CD14-positive monocyte (primary cell): ENCODE data around the gene TPRKB. TPM values are rescaled to one million over a fixed set of nuclear protein-coding genes. Genes with fewer than 3 reads are reported as not detected.
A peak's percentile ranks its signal among the peaks of the same experiment; 100 is the strongest.

Experiments
- DNase-seq, 3 donors: peaks; one replicate each; pipeline ENCODE4 v3.0.0-alpha.2; 2011 to 2022
- H2AFZ ChIP-seq: 2 replicates; pipeline ENCODE4 v1.6.0; 2012; ENCODE audit warnings: mild to moderate bottlenecking, low read depth, low read length, inconsistent platforms; ENCODE audit not compliant: insufficient read depth, poor library complexity, severe bottlenecking
- H3K27ac ChIP-seq, 2 donors: 1 replicate in 1 of 2; 2 replicates in 1 of 2; pipeline ENCODE4 v1.5.1; 2012 to 2013; ENCODE audit warnings: low read length in 2 of 2, control low read depth in 1 of 2, inconsistent platforms in 1 of 2, low read depth in 1 of 2, mild to moderate bottlenecking in 1 of 2
- H3K27me3 ChIP-seq, 2 donors: one replicate each; pipeline versions ENCODE4 v1.6.0 to v1.6.1; 2011 to 2013; ENCODE audit warnings: low read length in 2 of 2; ENCODE audit not compliant: control insufficient read depth in 2 of 2, insufficient read depth in 2 of 2
- H3K36me3 ChIP-seq, 2 donors: replicated peaks in 1 of 2; 1 replicate in 1 of 2; 2 replicates in 1 of 2; pipeline versions ENCODE4 v1.5.1 to v1.6.1; 2012 to 2013; ENCODE audit warnings: low read length in 2 of 2, control low read depth in 1 of 2, inconsistent platforms in 1 of 2, mild to moderate bottlenecking in 1 of 2; ENCODE audit not compliant: insufficient read depth in 2 of 2, control insufficient read depth in 1 of 2
- H3K4me1 ChIP-seq, 2 donors: 1 replicate in 1 of 2; 2 replicates in 1 of 2; pipeline versions ENCODE4 v1.5.1 to v1.6.1; 2012 to 2013; ENCODE audit warnings: low read length in 2 of 2, control low read depth in 1 of 2, inconsistent platforms in 1 of 2, mild to moderate bottlenecking in 1 of 2, moderate library complexity in 1 of 2; ENCODE audit not compliant: insufficient read depth in 2 of 2, control insufficient read depth in 1 of 2
- H3K4me2 ChIP-seq: replicated peaks from 2 replicates; pipeline ENCODE3; 2012; ENCODE audit warnings: low read length, moderate library complexity, mild to moderate bottlenecking; ENCODE audit not compliant: poor library complexity, severe bottlenecking; ENCODE audit errors: extremely low read depth
- H3K4me3 ChIP-seq, 3 experiments: fragments of 200-600 bp in 1 of 3; sonication (generic) in 1 of 3; replicated peaks in 1 of 3; 1 replicate in 2 of 3; 2 replicates in 1 of 3; pipeline ENCODE4 v1.5.1; 2011 to 2013; ENCODE audit warnings: low read length in 3 of 3, mild to moderate bottlenecking in 3 of 3, control low read depth in 2 of 3, low read depth in 2 of 3, inconsistent platforms in 1 of 3, moderate library complexity in 1 of 3
- H3K79me2 ChIP-seq: 2 replicates; pipeline ENCODE4 v1.6.0; 2012; ENCODE audit warnings: mild to moderate bottlenecking, control low read depth, inconsistent platforms, low read length, moderate library complexity; ENCODE audit not compliant: insufficient read depth
- H3K9ac ChIP-seq: 2 replicates; pipeline ENCODE4 v1.6.0; 2017; ENCODE audit warnings: low read length, mild to moderate bottlenecking; ENCODE audit not compliant: insufficient read depth, poor library complexity, severe bottlenecking
- H3K9me3 ChIP-seq, 2 donors: replicated peaks in 1 of 2; 1 replicate in 1 of 2; 2 replicates in 1 of 2; pipeline versions ENCODE4 v1.5.1 to v1.6.1; 2012 to 2013; ENCODE audit warnings: low read length in 2 of 2, control low read depth in 1 of 2; ENCODE audit not compliant: control insufficient read depth in 1 of 2, insufficient read depth in 1 of 2
- H4K20me1 ChIP-seq: 2 replicates; pipeline ENCODE4 v1.6.0; 2012; ENCODE audit warnings: mild to moderate bottlenecking, low read length, control low read depth, moderate library complexity; ENCODE audit not compliant: insufficient read depth
- H3K27ac Mint-ChIP-seq, 7 donors: one replicate each; pipeline ENCODE4 v1.8.0; 2020; ENCODE audit warnings: mild to moderate bottlenecking in 7 of 7, mixed read lengths in 7 of 7, moderate library complexity in 6 of 7, inconsistent platforms in 2 of 7
- H3K27me3 Mint-ChIP-seq, 3 donors: one replicate each; pipeline ENCODE4 v1.8.0; 2021 to 2022; ENCODE audit warnings: low read depth in 3 of 3, mild to moderate bottlenecking in 3 of 3, mixed read lengths in 3 of 3, moderate library complexity in 3 of 3, inconsistent platforms in 1 of 3
- H3K36me3 Mint-ChIP-seq, 2 donors: one replicate each; pipeline ENCODE4 v1.8.0; 2020; ENCODE audit warnings: mixed read lengths in 2 of 2, inconsistent platforms in 1 of 2, mild to moderate bottlenecking in 1 of 2
- H3K4me1 Mint-ChIP-seq: one replicate; pipeline ENCODE4 v1.8.0; 2020; ENCODE audit warnings: mild to moderate bottlenecking, mixed read lengths
- H3K4me3 Mint-ChIP-seq, 2 donors: one replicate each; pipeline ENCODE4 v1.8.0; 2020; ENCODE audit warnings: mild to moderate bottlenecking in 2 of 2, mixed read lengths in 2 of 2, moderate library complexity in 1 of 2
- H3K9me3 Mint-ChIP-seq, 7 donors: one replicate each; pipeline ENCODE4 v1.8.0; 2020 to 2022; ENCODE audit warnings: mixed read lengths in 7 of 7, mild to moderate bottlenecking in 6 of 7, moderate library complexity in 6 of 7, inconsistent platforms in 2 of 7
- WGBS: methylation state at CpG from one replicate; pipeline ENCODE4 v1.1.5; 2013; ENCODE audit warnings: missing lambda C conversion rate; ENCODE audit not compliant: insufficient coverage; 5-methylcytosine and 5-hydroxymethylcytosine counted together
- intact Hi-C, 2 donors: fragments of 100-400 bp; cut with micrococcal nuclease; formaldehyde crosslinking; loops; one replicate each; pipeline versions ENCODE4 v1.15.0 to v1.15.1; 2023
- polyA plus RNA-seq, 3 donors: library from polyadenylated mRNA; depleted of rRNA in 1 of 3; unstranded in 2 of 3; stranded (reverse) in 1 of 3; fragments of 300-500 nt in 2 of 3; fragments of >200 nt in 1 of 3; fragmentation: Illumina TruSeq in 2 of 3; gene quantifications; 1 replicate in 2 of 3; 2 replicates in 1 of 3; pipeline ENCODE4 v1.2.3, GENCODE V29; 2012 to 2021
- TF ChIP-seq, protein P1 (sequence below): fragments of 200-600 bp; IDR thresholded peaks from one replicate; pipeline ENCODE4 v1.8.0; 2022; ENCODE audit warnings: antibody characterized with exemption, mild to moderate bottlenecking

TPRKB gene
- polyA plus RNA-seq, 3 donors = 26.9 to 69.1 (median 65.8) TPM

DNA sequence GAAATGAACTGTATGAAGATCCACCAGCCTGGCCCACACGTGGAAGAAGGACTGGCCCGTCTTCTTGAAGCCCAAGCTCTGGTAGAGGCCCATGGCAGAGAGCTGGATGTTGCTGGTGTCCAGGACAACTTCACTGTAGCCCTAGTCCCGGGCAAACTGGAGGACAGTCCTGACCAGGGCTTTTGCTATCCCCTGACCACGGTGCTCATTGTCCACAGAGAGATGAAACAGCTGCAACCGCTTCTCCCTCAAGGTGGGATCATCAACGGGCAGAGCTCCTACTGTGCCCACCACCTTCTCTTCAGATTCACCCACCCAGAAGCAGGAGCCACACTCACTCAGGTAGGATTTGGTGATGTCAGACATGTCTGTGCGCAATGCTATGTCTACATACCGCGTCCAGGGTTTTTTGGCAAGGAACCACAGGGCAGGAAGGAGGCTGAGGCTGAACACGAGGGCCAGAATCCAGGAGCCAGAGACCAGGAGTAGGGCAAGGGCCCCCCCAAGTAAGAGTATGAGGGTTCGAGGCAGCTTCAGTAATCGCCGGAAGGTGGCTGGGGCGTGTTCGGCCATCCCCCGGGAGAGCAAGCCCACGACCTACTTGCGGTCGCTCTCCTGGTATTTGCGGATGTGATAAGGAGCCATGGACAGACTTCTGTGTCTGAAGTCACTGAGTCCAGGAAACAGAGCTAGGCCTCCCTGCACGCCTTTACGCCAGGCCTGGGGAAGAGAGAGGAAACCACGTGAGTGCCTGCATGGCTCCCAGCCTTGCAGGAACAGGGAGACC is 36.3 kb downstream of the TPRKB start:
- peak overlapping the region in 6 of 7 donors; percentile 18 to 68 (median 52) for H3K27ac Mint-ChIP-seq
- Histone ChIP-seq H3K9me3 (peaks cover 0 to 3% of the 10 kb centered on the region in 2 donors), H3K79me2 (no peaks in the 10 kb centered on the region), H3K27ac (peak overlapping the region; percentile 14 to 25), H3K4me2 (peak overlapping the region; percentile 27), H2AFZ (peak overlapping the region; percentile 71), H3K27me3 (no peaks in the 10 kb centered on the region), H4K20me1 (no peaks in the 10 kb centered on the region), H3K4me1 (peaks cover 34 to 35% of the 10 kb centered on the region in 2 donors), H3K9ac (no peak overlapping the region), H3K36me3 (no peaks in the 10 kb centered on the region), H3K4me3 (peak overlapping the region in 1 of 3 experiments; percentile 3)
- H3K36me3 Mint-ChIP-seq = no peaks in the 10 kb centered on the region
- intact Hi-C loops = no loop called here
- DNase-seq = no peak
- WGBS = 28% methylated on average over 22 of the region's 23 CpGs
- peaks cover 0 to 8% (median 0%) of the 10 kb centered on the region in 3 donors for H3K27me3 Mint-ChIP-seq
- peaks cover 45% of the 10 kb centered on the region for H3K4me1 Mint-ChIP-seq
- H3K4me3 Mint-ChIP-seq = peak overlapping the region; percentile 37 to 80
- peaks cover 0 to 6% (median 0%) of the 10 kb centered on the region in 7 donors for H3K9me3 Mint-ChIP-seq
- TF ChIP-seq, protein P1, sequence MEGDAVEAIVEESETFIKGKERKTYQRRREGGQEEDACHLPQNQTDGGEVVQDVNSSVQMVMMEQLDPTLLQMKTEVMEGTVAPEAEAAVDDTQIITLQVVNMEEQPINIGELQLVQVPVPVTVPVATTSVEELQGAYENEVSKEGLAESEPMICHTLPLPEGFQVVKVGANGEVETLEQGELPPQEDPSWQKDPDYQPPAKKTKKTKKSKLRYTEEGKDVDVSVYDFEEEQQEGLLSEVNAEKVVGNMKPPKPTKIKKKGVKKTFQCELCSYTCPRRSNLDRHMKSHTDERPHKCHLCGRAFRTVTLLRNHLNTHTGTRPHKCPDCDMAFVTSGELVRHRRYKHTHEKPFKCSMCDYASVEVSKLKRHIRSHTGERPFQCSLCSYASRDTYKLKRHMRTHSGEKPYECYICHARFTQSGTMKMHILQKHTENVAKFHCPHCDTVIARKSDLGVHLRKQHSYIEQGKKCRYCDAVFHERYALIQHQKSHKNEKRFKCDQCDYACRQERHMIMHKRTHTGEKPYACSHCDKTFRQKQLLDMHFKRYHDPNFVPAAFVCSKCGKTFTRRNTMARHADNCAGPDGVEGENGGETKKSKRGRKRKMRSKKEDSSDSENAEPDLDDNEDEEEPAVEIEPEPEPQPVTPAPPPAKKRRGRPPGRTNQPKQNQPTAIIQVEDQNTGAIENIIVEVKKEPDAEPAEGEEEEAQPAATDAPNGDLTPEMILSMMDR = no peak

DNA sequence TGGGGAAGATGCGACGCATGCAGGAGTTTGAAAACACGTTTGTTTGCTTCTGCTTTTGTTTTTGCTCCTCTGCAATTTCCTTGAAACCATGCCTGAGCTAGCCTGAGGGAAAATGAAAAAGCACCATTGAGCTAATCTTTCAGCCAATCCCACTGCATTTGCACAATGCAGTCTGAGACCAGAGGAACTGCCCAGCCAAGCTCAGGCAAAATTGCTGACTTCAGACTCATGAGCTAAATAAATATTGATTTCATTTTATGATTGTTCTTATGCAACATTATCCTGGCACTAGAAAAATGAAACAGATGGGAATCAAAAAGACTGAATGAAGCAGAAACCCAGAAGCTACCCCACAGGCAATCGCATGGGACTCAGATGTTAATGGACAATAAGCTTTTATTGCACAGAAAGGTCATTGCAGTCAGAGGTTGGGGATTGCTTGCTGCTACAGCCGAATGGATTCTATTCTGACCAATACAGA is 37.0 kb downstream of the TPRKB start:
- intact Hi-C loops = no loop called here
- Histone ChIP-seq H3K9me3 (peaks cover 0 to 3% of the 10 kb centered on the region in 2 donors), H3K4me2 (peak overlapping the region; percentile 27), H3K79me2 (no peaks in the 10 kb centered on the region), H2AFZ (peak overlapping the region; percentile 71), H4K20me1 (no peaks in the 10 kb centered on the region), H3K36me3 (no peaks in the 10 kb centered on the region), H3K27me3 (no peaks in the 10 kb centered on the region), H3K9ac (no peak overlapping the region), H3K4me3 (peak overlapping the region in 1 of 3 experiments; percentile 3), H3K4me1 (peaks cover 34 to 35% of the 10 kb centered on the region in 2 donors), H3K27ac (peak overlapping the region in 1 of 2 donors; percentile 25)
- Mint-ChIP-seq H3K36me3 (no peaks in the 10 kb centered on the region), H3K9me3 (peaks cover 0 to 6% (median 0%) of the 10 kb centered on the region in 7 donors), H3K27ac (peak overlapping the region in 5 of 7 donors; percentile 24 to 72 (median 46)), H3K27me3 (peaks cover 0 to 7% (median 0%) of the 10 kb centered on the region in 3 donors), H3K4me1 (peaks cover 45% of the 10 kb centered on the region), H3K4me3 (peak overlapping the region in 1 of 2 donors; percentile 52)
- DNase-seq = peak; percentile 18 to 25 (median 19)
- TF ChIP-seq, protein P1 = no peak
- 0% methylated on average over 1 of the region's 5 CpGs for WGBS
